ENCODE measurements around the gene ZFP36L1. TPM values are rescaled to one million over a fixed set of nuclear protein-coding genes. Genes with fewer than 3 reads are reported as not detected.

Gene ZFP36L1
- total RNA-seq, 4 donors from 2014 or later = 170 to 564 (median 315) TPM

DNA sequence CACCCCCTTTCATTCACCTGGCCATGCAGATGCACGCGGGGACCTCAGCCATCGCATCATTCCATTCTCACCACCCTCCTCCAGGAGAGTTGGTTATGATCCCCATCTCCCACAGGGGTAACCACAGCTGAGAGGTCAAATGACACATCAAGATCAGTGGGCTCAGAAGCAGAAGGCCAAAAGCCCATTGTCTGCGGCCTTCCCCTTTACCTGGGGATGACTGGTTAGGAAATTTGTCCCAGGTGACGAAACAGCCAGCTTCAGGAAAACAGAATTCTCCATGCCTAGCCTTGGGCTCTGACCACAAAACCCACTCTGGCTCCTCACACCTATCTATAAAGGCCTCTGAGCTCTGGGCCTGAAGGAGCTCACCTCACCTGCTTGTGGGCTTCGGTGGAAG lies 36.1 kb downstream of the ZFP36L1 start:
- intact Hi-C loops (cut with DNase I; ENCODE audit: low total_unique reads) = no loop called here
- no peak for DNase-seq
- Histone ChIP-seq H3K9me3 (no peaks in the 10 kb centered on the region), H3K4me1 (peaks cover 9 to 11% of the 10 kb centered on the region in 2 donors), H3K27me3 (no peaks in the 10 kb centered on the region), H3K4me3 (no peak overlapping the region), H3K27ac (peak overlapping the region in 1 of 2 donors; percentile 5), H3K36me3 (no peaks in the 10 kb centered on the region)
- TF ChIP-seq, protein P1, sequence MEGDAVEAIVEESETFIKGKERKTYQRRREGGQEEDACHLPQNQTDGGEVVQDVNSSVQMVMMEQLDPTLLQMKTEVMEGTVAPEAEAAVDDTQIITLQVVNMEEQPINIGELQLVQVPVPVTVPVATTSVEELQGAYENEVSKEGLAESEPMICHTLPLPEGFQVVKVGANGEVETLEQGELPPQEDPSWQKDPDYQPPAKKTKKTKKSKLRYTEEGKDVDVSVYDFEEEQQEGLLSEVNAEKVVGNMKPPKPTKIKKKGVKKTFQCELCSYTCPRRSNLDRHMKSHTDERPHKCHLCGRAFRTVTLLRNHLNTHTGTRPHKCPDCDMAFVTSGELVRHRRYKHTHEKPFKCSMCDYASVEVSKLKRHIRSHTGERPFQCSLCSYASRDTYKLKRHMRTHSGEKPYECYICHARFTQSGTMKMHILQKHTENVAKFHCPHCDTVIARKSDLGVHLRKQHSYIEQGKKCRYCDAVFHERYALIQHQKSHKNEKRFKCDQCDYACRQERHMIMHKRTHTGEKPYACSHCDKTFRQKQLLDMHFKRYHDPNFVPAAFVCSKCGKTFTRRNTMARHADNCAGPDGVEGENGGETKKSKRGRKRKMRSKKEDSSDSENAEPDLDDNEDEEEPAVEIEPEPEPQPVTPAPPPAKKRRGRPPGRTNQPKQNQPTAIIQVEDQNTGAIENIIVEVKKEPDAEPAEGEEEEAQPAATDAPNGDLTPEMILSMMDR (IDR thresholded peaks at IDR 0.05) = no peak
- TF ChIP-seq POLR2A (IDR thresholded peaks at IDR 0.05) = no peak

DNA sequence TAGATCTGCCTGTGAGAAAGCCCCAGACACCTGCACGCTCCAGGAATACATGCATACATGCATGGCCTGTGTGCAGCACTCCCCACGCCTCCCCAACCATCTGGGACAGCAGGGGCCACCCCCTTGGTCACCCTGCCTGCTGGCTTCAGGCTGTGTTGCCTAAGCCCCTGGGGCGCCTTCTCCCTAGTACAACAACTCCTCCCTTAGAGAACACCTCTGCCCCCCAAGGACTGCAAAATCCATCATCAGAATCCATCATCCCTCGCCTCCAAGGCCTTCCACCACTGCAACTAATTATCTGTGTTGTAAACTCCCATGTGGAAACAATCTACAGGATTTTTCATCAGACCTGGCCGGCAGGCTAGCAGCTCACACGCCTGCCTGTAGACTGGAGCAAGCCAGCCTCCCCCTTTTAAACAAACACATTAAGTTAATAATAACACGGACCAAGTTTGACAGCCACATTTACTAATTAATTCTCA lies 36.8 kb downstream of the ZFP36L1 start:
- Histone ChIP-seq H3K9me3 (no peaks in the 10 kb centered on the region), H3K4me1 (peaks cover 7 to 9% of the 10 kb centered on the region in 2 donors), H3K36me3 (no peaks in the 10 kb centered on the region), H3K27me3 (no peaks in the 10 kb centered on the region), H3K4me3 (no peak overlapping the region), H3K27ac (peak overlapping the region in 1 of 2 donors; percentile 5)
- DNase-seq = peak in 1 of 2 donors; percentile 50
- TF ChIP-seq, protein P1 (IDR thresholded peaks at IDR 0.05) = no peak
- no peak for TF ChIP-seq POLR2A (IDR thresholded peaks at IDR 0.05)
- intact Hi-C loops (cut with DNase I; ENCODE audit: low total_unique reads) = no loop called here

DNA sequence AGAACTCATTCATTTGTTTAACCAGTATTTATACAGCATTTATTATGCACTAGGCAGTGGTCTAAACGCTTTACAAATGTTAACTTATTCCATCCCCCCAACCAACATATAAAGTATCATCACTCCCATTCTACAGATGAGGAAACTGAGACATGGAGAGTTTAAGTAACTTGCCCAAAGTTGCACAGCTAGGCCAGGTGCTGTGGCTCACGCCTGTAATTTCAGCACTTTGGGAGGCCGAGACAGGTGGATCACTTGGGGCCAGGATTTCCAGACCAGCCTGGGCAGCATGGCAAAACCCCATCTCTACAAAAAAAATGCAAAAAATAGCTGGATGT lies 37.9 kb downstream of the ZFP36L1 start:
- intact Hi-C loops (cut with DNase I; ENCODE audit: low total_unique reads) = no loop called here
- H3K9me3 ChIP-seq = no peaks in the 10 kb centered on the region
- H3K27me3 ChIP-seq = no peaks in the 10 kb centered on the region
- no peaks in the 10 kb centered on the region for H3K36me3 ChIP-seq
- H3K4me1 ChIP-seq = peaks cover 7 to 9% of the 10 kb centered on the region in 2 donors
- TF ChIP-seq, protein P1 (IDR thresholded peaks at IDR 0.05) = no peak
- no peak for TF ChIP-seq POLR2A (IDR thresholded peaks at IDR 0.05)
- DNase-seq = no peak
- H3K4me3 ChIP-seq = no peak overlapping the region
- no peak overlapping the region for H3K27ac ChIP-seq

DNA sequence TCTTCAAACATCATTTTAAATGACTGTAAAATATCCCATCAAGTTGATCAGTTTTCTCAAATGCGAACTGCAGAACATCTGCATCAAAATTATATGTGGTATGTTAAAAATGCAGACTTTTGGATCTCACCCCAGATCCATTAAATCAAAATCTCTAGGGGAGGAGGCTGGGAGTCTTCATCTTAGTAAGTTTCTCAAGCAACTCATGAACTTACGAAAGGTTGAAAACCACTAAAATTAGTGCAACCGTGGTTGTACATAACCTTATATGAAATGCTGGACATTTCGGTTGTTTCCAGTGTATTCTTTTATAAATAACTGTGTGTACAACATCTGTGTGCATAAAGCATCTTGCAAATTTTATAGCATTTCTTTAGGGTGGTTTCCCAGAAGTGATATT lies 39.2 kb downstream of the ZFP36L1 start:
- H3K4me1 ChIP-seq = peaks cover 12 to 15% of the 10 kb centered on the region in 2 donors
- no peaks in the 10 kb centered on the region for H3K9me3 ChIP-seq
- no peaks in the 10 kb centered on the region for H3K36me3 ChIP-seq
- DNase-seq = no peak
- TF ChIP-seq, protein P1 (IDR thresholded peaks at IDR 0.05) = no peak
- TF ChIP-seq POLR2A (IDR thresholded peaks at IDR 0.05) = no peak
- no peaks in the 10 kb centered on the region for H3K27me3 ChIP-seq
- intact Hi-C loops (cut with DNase I; ENCODE audit: low total_unique reads) = no loop called here
- no peak overlapping the region for H3K4me3 ChIP-seq
- peak overlapping the region; percentile 61 to 66 for H3K27ac ChIP-seq

DNA sequence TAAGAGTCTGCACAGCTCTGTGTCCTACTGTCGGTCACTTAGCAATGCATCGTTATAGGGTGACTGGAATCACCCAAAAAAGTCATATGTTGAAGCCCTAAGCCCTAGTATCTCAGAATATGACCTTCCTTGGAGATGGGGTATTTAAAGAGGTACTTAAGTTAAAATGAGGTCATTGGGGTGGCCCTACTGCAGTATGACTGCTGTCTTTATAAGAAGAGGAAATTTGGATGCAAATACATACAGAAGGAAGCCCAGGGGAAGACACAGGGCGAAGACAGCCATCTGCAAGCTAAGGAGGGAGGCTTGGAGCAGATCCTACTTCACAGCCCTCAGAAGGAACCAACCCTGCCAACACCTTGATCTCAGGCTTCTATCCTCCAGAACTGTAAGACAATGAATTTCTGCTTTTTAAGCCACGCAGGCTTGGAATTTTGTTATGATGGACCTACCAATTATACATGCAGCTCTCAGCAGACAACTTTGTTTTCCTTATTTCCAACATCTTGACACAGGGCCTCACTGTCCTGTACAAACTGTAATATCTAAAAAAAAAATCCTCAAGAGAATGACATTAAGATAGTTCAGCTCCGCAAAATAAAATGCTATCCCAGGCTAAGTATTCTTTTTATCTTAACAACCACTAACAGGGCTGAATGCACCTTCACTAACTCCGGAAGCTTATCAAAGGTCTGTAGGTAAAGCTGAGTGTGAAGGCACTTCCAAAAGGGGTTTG lies 40.4 kb downstream of the ZFP36L1 start:
- no peak overlapping the region for H3K4me3 ChIP-seq
- H3K4me1 ChIP-seq = peaks cover 13 to 15% of the 10 kb centered on the region in 2 donors
- H3K36me3 ChIP-seq = no peaks in the 10 kb centered on the region
- intact Hi-C loops (cut with DNase I; ENCODE audit: low total_unique reads) = no loop called here
- peak overlapping the region; percentile 61 to 66 for H3K27ac ChIP-seq
- no peak for TF ChIP-seq POLR2A (IDR thresholded peaks at IDR 0.05)
- TF ChIP-seq, protein P1 (IDR thresholded peaks at IDR 0.05) = no peak
- DNase-seq = no peak
- no peaks in the 10 kb centered on the region for H3K27me3 ChIP-seq
- no peaks in the 10 kb centered on the region for H3K9me3 ChIP-seq
